Activated CD4-positive, alpha-beta T cell treated with anti-CD3 and anti-CD28 coated beads for 48 hours (primary cell): ENCODE results near the gene UROS.

ENCODE experiments used
- DNase-seq: peaks from one replicate; pipeline ENCODE4 v3.0.0-alpha.2; 2020

Gene UROS

DNA sequence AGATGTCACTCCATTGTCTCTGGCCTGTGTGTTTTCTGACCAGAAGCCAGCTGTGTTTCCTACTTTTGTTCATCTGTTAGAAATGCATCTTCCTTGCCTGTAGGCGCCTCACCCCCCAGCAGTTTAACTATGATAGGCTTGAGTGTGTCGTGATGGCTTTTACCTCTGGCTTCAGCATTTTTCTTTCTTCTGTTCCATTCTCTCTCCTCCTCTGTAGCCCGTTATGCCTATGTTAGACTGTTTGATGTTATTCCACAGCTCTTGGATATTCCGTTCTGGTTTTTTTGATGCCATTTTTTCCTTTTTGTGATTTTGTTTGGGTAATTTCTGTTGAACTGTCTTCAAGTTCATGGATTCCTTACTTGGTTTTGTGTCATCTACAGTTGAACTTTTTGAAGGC, 65.3 kb downstream of the UROS start:
- no peak for DNase-seq

DNA sequence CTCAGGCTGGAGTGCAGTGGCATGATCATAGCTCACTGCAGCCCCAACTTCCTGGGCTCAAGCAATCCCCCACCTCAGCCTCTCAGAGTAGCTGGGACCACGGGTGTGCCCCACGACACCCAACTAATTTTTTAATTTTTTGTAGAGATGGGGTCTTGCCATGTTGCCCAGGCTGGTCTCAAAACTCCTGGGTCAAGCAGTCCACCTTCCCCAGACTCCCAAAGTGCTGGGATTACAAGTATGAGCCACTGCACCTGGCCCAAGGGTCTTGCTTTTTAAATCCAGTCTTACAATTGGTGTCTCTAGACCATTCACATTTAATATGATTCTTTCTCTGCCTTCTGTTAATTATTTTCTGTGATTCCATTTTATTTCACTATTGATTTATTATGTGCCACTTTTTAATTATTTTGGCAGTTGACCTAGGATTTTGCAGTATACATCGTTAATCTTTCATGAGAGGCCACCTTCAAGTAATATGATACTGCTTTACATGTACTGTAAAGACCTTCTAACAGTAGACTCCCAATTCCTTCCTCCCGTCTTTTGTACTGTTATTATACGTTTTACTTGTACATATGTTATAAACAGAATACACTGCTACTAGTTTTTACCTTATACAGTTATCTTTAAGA, 66.1 kb downstream of the UROS start:
- DNase-seq: no peak

DNA sequence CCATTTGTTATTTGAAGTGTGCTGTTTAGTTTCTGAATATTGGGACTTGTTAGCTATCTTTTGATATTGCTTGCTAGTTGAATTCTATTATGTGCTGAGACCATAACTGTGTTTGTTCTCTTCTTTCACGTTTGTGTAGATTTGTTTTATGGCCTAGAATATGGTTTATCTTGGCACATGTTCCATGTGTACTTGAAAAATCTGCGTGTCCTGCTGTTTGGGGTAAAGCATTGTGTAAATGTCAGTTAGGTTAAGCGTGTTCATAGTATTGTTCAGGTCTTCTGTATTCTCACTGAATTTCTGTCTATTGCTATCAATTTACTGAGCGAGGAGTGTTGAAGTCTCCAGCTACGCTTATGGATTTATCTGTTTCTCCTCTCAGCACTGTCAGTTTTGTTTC, 66.9 kb downstream of the UROS start:
- DNase-seq: no peak

DNA sequence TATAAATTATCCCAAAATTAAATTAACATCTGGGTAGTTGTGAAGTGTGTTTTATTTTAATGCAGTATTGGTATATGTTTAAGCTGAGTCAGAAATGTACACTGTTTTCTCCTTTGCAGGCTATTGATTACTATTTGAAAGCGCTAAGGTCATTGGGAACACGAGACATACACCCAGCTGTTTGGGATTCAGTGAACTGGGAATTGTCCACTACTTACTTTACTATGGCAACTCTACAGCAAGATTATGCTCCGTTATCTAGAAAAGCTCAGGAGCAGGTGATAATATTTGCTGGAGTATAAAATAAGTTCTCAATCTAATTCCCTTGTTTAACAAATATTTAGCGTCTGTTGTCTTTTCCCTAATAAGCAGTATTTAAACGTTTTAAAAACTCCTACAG, 75.6 kb downstream of the UROS start:
- no peak for DNase-seq

DNA sequence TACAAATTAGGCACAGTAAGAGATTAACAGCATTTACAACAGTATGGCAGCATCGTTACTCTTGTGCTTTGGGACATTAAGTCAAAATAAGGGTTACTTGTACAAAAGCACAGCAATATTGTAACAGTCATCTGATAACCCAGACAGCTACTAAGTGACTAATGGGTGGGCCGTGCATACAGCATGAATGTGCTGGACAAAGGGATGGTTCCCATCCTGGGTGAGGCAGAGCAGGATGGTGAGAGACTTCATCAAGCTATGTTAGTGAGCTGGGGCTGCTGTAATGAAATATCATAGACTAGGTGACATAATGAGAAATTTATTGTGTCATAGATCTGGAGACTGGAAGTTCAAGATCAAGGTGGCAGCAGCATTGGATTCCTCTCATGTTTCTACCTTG, 78.1 kb downstream of the UROS start:
- no peak for DNase-seq

DNA sequence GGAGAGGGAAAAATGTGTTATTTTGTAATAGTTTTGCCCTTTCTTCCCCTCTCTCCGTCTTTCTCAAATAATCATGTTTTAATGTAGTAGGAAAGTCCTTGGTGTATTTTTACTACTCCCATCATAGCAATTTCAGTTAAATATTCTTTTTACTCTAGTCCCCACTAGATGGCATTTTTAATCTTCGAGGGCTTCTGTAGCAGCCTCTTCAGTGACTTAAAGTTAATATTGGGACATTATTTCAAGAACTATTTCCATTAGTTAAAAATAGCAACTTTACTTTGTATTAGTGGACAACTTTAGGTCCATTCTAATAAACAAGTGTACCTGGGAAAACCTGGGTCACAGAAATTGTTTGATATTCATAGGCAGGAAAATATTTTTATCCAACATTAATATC, 80.6 kb downstream of the UROS start:
- no peak for DNase-seq

DNA sequence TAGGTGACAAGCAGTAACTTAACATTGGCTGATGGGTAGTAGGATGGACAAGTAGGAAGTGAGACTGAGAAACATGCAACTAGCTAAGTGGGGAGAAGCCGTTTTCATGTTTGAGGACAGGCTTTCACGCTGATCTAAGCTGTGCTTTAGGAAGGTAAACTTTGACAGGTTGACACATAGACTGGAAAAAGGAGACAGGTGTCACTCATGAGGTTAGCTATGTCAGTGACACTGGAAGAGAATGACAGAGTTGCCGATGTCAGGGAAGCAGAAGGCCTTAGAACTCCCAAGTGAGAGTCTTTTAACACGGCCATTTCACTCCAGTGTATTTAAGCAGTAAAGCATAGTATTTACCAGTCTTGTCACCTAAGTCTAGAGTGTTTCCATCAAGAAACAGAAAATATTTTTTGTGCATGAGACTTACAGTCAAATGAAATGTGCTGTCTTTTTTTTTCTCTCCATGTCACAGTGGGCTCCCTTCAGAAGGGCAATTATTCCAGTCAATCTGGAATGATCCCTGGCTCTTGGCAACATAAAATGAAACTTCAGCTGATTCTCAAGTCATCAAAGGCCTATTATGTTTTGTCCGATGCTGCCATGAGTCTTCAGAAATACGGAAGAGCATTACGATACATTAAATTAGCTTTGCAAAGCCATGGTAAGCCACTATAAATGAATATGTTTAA, 82.9 kb downstream of the UROS start:
- no peak for DNase-seq
